Posterior cingulate gyrus (tissue), 11 donors: ENCODE measurements around the gene PELI2.

Experiments used
- DNase-seq, 10 donors: peaks; one replicate each; pipeline versions ENCODE4 v3.0.0 to v3.0.0-alpha.2; 2020 to 2021; ENCODE audit warnings: mixed read lengths in 3 of 10
- intact Hi-C: fragments of 100-400 bp; cut with DNase I; formaldehyde crosslinking; loops from one replicate; pipeline ENCODE4 v1.15.1; 2023

PELI2 gene

DNA sequence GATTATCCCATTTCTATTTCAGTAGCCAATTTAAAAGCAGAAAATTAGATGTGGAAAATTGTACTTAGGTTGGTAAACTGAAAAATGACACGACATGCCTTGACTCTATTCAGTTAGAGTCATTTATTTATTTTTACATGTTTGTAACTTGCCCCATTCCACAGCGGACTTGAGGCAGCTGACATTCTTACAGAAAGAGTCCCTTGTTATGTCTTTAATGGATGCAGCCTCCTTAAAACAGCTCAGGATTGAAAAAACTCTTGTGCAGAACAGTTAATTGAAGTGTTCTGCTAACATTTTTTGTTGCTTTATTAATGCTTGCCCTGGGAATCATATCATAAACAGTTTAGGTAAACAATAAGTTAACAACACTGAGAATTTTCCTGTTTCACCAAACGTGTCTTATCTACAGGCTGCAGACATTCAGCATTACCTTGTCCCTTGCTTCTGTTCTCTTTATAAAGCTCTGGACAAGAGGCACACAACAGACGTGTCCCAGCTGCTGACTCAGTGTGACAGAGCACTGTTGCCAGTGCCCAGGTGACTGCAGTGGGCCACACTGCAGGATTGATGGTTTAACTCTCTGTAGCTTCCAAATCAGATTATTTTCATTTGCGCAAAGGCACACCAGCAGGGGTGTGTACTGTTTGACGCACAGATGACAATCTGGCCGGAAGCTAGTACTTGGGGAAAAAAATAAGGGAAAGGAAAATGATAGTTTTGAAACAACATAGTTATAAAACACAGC lies 101.6 kb downstream of the PELI2 start:
- DNase-seq: no peak

GRCh38 chr14:56221382-56222128 lies 103.3 kb downstream of the PELI2 start:
- DNase-seq: no peak
- intact Hi-C loops: no loop called here

More for the DNA sequence above, 101.6 kb downstream of the PELI2 start:
- intact Hi-C loops: loop anchor here (10.0 kb wide), 1 partner anchor 95 kb away; no protein-coding TSS in a partner anchor

GRCh38 chr14:56224229-56224628 lies 106.0 kb downstream of the PELI2 start:
- DNase-seq: no peak
- intact Hi-C loops: no loop called here

GRCh38 chr14:56224691-56225681 lies 106.8 kb downstream of the PELI2 start:
- DNase-seq: peak in 1 of 10 donors; percentile 62
- intact Hi-C loops: no loop called here

- no peak for DNase-seq
- intact Hi-C loops: no loop called here
Observed at GRCh38 chr14:56235388-56235787, 117.2 kb downstream of the PELI2 start.

- intact Hi-C loops: no loop called here
Observed at GRCh38 chr14:56237398-56237797, 119.2 kb downstream of the PELI2 start.

GRCh38 chr14:56241461-56241860 lies 123.2 kb downstream of the PELI2 start:
- intact Hi-C loops: no loop called here
- no peak for DNase-seq

More at GRCh38 chr14:56237398-56237797, 119.2 kb downstream of the PELI2 start:
- no peak for DNase-seq

GRCh38 chr14:56243110-56243509 lies 124.9 kb downstream of the PELI2 start:
- DNase-seq: no peak
- intact Hi-C loops: no loop called here

- intact Hi-C loops: no loop called here
- no peak for DNase-seq
Observed at GRCh38 chr14:56244138-56244789, 126.1 kb downstream of the PELI2 start.

DNA sequence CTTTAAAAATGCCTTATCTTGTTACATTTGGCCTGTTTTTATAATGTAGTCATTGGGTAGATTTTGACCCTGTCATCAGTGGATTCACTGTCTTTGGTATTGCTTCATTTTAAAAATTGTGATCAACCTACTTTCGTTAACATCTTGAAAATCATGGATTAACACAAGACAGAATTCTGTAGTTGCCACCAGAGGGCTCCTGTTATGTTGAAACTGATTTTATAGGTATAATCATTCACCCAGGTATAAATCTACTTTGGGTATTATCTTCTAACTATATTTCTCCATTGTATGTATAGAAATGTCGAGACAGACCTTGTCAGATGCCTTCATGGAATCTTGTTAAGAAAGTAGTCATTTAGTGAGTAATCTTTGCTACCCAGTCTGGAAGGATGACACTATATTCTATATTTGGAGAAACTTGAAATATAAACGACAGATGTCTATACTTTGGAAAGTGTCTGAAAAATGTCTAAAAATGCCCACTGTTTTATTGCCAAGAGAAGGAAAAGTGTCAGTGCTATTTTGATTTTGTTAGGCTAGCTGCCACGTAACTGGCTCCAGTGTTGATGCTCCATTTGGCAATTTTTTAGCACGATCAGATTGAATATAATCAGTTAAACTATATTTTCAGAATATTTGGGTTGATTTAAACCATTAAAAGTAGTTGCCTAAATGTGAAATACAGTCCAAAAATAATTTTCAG lies 129.4 kb downstream of the PELI2 start:
- DNase-seq: no peak
- intact Hi-C loops: no loop called here

DNA sequence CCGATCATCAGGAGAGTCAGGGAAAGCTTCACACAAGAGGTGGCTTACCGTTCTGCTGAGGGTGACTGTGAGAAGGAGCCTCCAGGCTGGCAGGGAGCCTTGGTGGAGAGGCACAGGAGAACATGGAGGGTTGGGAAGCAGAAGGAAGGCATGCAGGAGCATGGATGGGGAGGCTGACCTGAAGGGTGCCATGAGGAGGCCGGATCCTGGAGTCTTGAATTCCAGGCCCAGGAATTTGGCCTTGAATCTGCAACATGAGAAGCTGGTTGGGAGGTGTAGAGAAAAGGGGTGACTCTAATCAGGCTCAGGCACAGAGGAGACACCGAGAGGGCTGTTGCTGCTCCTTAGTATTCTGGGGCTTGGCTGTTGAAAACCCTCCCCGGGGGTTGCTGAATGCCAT lies 130.2 kb downstream of the PELI2 start:
- intact Hi-C loops: no loop called here

DNA sequence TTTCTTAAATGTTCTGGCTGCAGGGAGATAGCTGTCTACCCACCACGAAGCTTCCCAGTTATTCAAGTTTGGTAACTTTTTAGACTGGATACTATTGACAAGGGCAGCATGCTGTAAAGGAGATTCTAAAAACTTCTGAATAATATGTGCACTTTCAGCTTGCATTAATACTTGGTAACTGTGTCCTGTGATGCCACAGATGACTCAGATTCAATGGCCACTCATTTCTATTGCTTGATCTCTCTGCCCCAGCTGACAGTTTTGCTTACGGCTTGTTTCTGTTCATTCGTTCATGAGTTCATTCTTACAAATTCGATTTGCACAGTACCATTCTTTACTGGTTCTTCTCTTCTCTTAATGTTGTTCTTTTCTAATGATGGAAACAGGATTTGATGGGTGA lies 142.8 kb downstream of the PELI2 start:
- intact Hi-C loops: no loop called here
- no peak for DNase-seq

More for the DNA sequence above, 130.2 kb downstream of the PELI2 start:
- peak in 3 of 10 donors; percentile 63 to 82 (median 81) for DNase-seq

GRCh38 chr14:56262530-56262929 lies 144.3 kb downstream of the PELI2 start:
- DNase-seq: no peak
- intact Hi-C loops: no loop called here

GRCh38 chr14:56268039-56268438 lies 149.8 kb downstream of the PELI2 start:
- intact Hi-C loops: no loop called here
- DNase-seq: no peak

GRCh38 chr14:56268673-56269072 lies 150.5 kb downstream of the PELI2 start:
- no peak for DNase-seq
- intact Hi-C loops: no loop called here

- no peak for DNase-seq
- intact Hi-C loops: no loop called here
Observed at GRCh38 chr14:56270921-56271320, 152.7 kb downstream of the PELI2 start.

- intact Hi-C loops: no loop called here
- no peak for DNase-seq
Observed at GRCh38 chr14:56271970-56272369, 153.8 kb downstream of the PELI2 start.

DNA sequence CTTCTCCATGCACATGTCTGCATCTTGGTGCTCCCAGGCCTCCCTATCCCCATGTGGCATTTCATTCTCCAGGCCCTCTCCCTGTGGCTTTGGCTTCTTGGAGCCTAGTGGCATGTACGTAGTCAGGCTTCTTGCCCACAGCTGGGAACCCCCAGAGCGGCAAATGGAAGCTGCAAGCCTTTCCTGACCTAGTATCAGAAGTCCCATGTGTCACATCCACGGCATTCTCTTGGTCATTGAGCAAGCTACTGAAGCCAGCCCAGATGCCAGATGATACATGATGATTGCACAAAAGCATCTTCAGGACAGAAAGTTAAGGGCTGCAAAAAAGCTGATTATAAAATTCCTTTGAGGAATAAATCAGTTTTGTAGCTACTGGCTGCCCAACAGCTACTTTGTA lies 154.9 kb downstream of the PELI2 start:
- DNase-seq: no peak
- intact Hi-C loops: no loop called here

GRCh38 chr14:56273951-56274350 lies 155.7 kb downstream of the PELI2 start:
- peak in 1 of 10 donors; percentile 78 for DNase-seq
- intact Hi-C loops: no loop called here
